Stimulated activated CD4-positive, alpha-beta T cell treated with anti-CD3 and anti-CD28 coated beads, Interleukin-15, amount 100 ng/mL, for 48 hours (primary cell): ENCODE data around the gene TSSC4.

Experiments
- DNase-seq, 2 donors: peaks; one replicate each; pipeline ENCODE4 v3.0.0-alpha.2; 2020; ENCODE audit warnings: low read depth in 2 of 2

Gene TSSC4

DNA sequence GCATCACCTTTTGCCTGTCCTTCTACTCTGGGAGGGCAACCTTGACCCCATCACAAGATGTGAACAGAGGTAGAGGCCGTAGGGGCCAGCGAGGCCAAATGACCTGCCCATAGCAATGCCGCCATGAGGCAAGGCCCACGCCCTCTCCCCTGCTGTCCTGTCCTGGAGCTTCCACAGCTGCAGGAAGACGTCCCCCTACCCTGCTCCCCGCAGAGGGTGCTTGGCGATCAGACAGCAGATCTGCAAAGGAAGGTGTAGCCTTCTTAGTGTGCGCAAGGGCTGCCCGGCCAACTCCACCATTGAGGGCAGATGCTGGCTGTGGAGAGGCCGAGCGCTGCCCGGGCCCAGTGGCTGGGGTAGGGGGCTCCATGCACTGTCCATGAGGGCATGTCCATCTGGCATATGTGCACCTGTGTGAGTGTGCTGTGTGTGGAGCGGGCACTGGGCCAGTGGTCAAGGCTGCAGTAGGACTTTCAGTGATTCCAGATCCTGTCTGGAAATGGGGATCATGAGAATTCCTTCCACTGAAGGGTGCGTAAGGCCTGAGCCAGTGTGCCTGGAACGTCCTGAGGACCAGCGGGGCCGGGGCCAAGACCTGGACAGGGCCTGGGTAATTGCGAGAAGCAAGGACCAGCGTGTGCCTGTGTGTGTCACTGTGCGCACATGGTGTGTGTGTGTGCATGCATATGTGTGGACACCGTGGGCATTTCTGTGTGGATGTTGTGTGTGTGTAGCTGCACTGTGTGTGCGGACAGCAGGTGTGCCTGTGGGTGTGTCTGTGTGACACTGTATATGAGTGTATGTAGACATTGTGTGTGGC is 32.8 kb downstream of the TSSC4 start:
- no peak for DNase-seq

DNA sequence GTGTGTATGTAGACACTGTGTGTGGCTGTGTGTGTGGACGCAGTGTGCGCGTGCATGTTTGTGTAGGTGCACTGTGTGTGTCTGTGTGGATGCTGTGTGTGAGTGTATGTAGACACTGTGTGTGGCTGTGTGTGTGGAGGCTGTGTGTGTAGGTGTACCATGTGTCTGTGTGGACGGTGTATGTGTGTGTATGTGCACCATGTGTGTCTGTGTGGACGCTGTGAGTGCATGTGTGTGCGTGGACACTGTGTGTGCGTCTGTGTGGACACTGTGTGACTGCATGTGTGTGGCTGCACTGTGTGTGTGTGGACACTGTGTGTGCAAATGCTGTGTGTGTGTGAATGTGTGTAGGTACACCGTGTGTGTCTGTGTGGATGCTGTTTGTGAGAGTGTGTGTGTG is 33.5 kb downstream of the TSSC4 start:
- no peak for DNase-seq

DNA sequence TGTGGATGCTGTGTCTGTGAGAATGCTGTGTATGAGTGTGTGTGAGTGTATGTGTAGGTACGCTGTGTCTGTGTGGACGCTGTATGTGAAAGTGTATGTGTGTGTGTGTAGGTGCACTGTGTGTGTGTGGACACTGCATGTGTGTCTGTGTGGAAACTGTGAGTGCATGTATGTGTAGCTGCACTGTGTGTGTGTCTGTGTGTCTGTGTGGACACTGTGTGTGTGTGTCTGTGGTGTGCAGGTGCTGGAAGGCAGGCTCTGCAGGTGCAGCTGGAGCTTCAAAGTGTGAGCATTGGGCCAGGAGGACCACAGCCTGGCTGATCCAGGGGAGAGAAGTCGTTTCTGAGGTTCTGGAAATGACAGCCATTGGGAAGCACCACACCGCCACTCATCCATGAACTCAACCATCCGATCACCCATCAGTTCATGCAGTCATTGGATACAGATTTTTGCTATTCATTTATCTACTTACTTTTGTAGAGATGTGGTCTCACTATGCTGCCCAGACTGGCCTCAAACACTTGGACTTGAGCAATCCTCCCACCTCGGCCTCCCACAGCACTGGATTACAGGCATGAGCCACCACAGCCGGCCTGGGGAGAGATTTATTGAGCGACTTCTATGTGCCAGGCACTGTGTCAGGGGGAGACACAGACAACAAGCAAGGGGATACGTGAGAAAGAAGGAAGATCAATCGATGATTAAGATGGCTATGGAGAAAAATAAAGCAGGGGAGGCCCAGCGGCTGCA is 34.1 kb downstream of the TSSC4 start:
- no peak for DNase-seq

DNA sequence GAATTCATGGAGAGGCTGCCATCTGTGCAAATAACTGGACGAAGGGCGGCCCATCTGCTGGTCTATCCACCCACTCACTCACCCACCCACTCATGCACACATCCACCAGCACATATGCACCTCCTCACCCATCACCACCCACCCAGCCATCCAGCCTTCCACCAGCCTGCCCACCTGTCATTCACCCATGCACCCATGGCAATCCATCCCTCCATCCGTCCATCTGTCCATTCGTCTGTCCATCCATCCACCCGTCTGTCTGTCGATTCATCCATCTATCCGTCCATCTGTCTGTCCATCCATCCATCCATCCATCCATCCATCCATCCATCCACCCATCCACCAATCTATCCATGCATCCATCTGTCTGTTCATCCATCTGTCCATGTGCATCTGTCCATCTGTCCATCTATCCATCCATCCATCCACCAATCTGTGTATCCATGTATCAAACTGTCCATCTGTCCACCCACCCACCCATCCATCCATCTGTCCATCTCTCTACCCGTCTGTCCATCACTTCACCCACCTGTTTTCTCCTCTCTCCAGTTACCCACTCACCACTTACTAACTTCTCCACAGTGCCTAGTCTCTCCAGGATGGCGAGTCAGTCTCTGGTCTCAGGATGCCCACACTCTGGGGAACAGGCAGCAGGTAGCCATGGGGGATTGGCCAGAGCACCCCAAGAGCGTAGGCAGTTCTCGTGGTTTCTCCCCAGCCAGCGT is 34.9 kb downstream of the TSSC4 start:
- DNase-seq: no peak

DNA sequence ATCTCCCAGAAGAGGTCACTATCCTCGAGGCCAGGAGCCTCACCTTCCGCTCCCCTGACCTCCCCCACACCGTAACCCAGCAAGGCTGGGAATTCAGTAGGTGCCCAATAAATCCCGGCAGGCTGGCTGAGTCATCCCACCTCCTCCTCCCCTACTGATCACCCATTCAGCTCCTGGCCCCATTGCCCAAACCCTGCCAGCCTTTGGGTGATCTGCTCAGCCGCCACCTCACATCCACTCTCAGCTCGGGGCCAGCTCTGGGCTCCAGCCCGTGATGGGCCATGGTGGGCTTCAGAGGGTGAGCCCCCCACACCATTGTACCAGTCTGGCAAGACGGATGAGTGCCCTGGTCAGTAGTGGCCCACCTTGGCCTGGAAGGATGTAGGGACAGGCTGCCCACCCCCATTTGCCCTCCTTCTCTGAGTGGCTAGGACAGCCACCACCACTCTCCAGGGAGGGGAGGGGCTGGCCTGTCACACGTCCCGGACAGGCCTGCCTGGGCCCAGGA is 35.5 kb downstream of the TSSC4 start:
- no peak for DNase-seq

DNA sequence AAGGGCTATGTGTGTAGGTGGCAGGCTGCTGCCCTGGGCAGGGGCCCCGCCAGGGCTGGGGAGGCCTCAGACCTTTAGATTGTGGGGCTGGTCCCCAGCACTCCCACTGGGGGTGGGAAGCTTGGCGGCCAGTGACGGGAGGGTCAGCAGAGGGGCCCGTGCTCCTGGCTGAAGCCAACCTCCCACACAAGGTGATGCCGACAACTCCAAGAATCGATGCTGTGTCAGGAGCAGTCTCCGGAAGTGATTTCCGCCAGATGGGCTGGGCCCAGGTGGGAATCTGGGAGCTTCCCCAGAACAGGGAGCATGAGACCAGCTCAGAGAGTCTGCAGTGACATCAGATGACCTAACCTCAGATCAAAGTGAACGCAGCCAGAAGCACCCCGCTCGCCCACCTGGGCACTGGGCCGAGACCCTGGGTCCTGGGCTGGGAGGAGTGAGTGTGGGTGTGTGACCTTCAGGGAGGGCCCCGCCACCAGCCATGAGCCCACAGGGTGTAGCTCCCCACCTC is 36.0 kb downstream of the TSSC4 start:
- DNase-seq: no peak

DNA sequence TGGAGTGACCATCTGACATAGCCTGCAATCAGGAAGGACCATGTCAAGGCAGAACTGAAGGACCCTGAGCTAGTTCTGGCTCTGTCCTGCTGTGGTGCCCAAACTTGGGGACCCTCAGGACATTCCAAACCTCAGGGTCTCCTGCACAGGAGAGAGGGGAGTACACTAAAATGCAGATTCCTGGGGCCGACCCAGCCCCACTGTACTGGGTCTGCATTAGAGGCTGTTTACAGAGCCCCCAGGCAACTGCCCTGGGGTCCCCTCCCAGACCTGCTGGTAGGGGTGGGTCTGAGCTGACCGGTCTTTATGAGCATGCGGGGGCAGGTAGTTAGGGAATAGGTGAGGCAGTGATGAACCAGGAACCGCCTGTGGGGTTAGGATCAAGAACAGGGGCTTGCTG is 37.0 kb downstream of the TSSC4 start:
- DNase-seq: no peak

DNA sequence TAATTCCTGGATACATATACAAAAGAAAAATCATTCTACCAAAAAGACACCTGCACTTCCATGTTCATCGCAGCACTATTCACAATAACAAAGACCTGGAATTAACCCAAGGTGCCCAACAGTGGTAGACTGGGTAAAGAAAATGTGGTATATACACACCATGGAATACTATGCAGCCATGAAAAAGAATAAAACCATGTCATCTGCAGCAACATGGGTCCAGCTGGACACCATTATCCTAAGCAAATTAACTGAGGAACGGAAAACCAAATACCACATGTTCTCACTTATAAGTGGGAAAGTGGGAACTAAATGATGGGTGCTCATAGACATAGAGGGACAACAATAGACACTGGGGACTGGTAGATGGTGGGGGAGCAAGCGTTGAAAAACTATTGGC is 39.3 kb downstream of the TSSC4 start:
- no peak for DNase-seq

DNA sequence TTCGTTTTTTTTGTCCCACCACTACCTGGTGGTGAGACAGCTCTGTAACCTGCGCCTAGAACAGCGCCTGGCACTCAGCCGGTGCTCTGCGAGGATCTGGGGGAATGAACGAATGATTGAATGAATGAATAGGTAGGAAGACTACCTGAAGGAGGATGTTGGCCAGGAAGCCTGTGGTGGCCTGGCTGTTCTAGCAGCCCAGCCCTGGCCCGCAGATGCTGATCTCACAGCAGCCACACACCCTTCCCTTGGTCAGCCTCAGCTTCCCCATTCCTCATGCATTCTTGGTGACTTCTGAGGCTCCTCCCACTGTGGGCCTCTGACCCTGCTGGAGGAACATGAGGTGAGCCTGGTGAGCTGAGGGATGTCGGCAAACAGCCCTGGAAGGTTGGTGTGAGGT is 40.1 kb downstream of the TSSC4 start:
- no peak for DNase-seq

DNA sequence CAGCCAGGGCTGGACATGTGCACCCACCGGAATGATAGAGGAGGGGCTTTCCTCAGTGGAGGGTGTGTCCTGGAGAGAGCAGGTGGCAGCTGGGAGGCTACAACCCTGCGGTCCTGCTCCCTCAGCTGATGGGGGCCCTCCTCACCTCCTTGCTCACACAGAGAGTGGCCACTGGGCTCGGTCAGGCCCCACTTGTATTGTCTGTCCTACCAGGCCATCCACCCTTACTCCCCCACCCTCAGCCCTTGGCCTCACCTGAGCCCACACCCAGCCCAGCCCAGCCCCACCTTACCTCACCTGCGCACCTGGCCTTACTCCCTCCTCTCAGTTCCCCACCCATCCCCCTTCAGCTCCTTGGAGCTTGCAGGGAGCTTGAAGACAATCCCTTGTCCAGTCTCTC is 40.6 kb downstream of the TSSC4 start:
- DNase-seq: no peak

DNA sequence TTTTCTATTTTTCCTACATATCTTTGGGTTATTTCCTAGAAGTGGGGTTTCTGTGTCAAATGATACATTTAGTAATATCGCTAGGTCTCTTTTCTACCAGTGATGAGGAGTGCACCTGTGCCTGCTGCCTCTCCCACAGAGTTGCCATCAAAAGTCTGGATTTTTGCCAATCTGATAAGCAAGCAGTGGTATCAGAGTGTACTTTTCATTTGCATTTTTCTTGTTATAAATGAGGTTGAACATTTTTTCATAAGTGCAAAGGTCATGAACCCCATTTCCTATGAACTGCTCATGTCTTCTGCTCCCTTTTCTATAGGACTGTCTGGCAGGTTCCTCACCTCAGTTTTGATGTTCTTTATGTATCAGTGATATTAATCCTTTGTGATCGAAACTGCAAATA is 42.0 kb downstream of the TSSC4 start:
- DNase-seq: no peak

DNA sequence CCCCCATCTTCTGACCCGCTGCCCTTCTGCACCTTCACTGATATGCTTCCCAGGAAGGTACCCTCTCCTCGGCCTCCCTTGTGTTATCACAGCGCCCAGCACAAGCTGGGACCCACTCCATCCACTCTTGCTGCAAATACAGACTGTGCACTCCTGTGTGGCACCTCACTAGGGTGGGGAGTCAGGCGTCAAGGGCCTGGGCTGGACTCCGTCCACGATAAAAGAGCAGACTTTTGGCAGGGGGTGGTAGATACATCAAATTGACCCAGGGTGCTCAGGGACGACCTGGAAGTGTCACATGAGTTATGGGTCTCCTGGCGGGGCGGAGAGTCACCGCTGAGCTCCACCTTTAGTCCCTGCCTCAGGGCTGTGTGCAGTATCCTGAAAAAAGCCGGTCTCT is 42.9 kb downstream of the TSSC4 start:
- DNase-seq: no peak

DNA sequence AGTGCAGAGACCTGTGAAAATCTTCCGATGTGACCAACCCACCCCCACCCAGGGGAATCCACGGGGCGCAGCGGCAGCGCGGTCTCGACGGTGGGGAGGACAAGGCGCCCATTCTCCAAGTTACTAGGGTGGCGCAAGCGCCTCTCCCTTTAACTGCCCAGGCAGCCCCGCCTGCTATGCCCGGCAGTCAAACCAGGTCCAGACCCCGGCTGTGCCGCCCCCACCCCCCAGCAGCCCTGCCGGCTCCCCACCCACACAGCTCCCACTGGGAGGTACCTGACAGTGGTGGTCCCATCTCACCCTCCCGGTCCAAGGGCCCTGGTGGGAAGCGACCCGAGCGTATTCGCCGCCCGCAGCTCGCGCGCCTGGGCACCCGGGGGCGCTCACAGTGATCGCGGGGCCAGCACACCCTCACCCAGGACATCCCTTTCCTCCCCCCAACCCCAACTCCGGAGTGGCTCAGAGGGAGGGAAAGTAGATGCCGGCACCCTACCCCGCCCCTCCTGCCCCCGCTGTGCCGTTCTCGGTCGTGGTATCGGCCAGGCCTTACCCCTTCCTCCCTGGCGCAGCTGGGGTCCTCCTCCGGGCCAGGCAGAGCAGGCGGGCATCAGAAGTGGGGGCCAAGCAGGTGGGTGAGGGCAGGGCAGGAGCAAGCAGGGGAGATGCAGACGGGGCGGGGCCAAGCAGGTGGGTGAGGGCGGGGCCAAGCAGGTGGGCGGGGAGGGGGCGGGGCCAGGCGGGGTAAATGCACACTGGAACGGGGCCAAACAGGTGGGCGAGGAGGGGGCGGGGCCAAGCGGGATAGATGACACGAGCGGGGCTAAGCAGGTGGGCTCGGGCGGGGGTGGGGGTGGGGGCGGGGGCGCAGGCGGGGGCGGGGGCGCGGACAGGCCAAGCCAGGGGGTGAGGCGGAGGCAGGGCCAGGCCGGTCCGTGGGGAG is 43.6 kb downstream of the TSSC4 start, which contains the start of gene TRPM5:
Gene TRPM5 (minus strand): TSS at position 634 of the 940 bp plus-strand sequence. CDS start 21,478 bp downstream, outside the sequence.
- DNase-seq: peak; percentile 71 to 79

DNA sequence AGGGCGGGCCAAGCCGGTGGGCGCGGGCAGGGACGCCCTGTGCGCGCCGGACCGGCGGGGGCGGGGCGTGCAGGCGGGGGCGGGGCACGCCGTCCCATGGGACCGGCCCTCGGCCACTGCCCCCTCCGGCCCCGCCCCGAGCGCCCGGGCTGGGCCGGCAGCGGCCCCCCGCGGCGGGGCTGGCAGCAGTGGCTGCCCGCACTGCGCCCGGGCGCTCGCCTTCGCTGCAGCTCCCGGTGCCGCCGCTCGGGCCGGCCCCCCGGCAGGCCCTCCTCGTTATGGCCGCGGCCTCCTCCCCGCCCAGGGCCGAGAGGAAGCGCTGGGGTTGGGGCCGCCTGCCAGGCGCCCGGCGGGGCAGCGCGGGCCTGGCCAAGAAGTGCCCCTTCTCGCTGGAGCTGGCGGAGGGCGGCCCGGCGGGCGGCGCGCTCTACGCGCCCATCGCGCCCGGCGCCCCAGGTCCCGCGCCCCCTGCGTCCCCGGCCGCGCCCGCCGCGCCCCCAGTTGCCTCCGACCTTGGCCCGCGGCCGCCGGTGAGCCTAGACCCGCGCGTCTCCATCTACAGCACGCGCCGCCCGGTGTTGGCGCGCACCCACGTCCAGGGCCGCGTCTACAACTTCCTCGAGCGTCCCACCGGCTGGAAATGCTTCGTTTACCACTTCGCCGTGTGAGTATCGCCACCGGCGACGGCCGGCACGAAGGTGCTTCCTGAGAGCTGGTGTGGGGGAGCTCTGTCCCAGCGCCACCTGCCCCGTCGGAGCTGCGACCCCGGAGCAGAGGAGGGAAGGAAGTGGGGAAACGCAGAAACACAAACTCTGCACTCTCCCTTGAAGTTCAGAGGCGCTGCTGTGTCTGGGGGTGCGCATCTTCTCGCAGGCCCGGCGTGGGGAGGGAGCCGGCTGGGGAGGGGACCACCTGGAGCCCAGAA is 44.5 kb downstream of the TSSC4 start, which contains the start of gene KCNQ1:
Gene KCNQ1 (plus strand): TSS at position 188 of the 925 bp plus-strand sequence. CDS start 91 bp downstream, at position 279.
- no peak for DNase-seq

DNA sequence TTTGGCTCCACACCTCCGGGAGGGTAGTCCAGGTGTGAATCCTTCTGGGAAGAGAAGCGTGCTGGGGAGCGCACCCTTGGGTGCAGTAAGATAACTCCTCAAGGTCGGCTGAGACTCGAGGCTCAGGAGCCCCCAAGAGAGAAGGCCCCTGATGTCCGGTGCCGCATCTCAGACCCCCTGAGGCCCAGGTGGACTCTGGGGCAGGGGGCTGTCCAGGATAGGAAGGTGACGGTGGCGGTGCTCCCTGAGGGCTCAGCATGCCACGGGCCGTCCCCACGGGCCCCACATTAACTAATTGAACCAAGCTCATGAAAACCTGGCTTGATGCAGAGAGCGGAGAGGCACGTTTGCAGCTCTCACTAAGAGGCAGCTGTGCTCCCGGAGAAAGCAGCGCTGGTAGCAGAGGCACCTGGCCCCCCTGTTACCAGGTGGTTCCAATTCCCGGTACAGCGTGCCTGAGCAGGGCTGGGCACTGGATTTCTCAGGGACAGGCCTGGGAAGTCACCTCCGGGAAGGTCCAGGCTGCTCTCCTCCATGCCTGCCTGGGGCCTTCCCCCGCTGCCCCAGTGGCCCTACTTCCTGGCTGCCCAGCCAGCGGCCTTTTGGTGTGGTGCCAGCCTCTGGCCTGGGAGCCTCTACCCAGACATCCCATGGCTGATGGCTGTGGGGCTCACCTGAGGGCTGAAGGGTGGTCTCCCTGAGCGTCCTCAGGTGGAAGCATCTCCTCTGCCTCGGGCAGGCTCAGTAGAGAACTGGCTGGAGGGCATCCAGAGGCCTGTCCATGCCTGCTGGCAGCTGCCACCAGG is 45.4 kb downstream of the TSSC4 start:
- DNase-seq: no peak

DNA sequence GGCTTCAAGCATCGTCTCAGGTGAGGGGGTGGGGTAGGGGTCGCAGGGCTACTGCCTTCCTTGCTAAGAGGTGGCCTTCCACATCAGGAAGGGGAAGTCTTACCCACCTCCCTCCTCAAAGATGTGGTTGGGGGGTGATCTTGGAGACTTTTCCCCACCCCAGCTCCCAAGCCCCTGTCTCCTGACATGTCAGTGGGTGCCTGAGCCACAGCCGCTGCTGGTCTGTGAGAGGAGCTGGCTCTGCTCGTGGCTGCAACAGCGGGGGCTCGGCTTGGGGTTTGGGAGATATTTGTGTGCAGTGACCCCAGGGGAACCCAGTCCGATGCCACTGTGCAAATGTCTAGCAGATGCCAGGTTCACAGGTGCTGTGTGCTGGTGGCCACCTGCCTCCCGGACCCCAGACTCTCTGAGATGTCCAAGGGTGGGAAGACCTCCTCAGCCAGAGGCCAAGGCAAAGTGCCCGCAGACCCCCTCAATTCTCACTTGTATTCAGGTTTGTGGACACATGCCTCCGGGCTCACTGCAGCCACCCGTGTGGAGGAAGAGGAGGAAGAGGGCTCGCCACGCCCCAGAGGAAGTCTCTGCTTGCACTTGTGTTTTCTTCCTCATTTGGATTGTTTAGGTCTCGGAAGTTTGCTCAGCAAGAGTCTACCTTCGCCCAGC is 46.2 kb downstream of the TSSC4 start:
- no peak for DNase-seq

DNA sequence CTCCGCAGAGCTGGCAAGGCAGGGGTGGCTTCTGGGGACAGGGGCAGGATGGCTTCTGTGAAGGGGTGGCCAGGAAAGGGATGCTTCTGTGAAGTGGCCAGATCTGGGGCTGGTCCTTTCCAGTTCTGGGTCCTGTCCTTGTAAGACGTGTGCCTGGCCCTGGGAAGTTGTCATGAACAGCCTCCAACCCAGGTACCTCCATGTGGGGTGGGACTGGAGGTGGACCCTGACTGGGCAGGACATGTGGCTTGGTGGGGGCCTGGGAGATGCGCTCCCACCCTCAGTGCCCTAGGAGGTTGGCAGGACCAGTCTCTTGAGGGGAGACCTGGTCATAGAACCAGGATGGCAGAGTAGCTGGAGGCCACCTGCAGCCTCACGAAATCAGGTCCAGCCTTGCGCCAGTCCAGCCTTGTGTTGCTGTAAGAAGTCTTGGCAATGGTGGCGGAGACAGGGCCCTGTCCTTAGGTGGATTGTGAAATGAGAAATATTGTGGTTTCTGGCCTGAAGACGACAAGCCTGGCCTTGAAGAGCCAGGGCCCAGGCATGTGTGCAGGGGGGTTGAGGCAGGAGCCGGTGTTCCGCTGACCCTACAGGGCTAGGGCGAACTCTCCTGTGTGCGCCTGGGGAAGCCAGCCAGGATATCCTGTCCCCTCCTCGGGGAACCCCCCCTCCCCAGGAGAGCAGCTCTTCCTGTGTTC is 46.9 kb downstream of the TSSC4 start:
- no peak for DNase-seq
